Transverse colon (tissue), 4 donors: ENCODE results near the gene L3MBTL4.

Source experiments
- CTCF ChIP-seq, 5 experiments: fragments of 200-600 bp in 3 of 5; fragments of 450-650 bp in 2 of 5; sonication (generic) in 3 of 5; IDR thresholded peaks; 1 replicate in 2 of 5; 2 replicates in 3 of 5; pipeline ENCODE4 v1.5.1; 2016 to 2017; ENCODE audit warnings: antibody characterized with exemption in 5 of 5, inconsistent platforms in 3 of 5, mild to moderate bottlenecking in 2 of 5, moderate library complexity in 1 of 5
- POLR2A ChIP-seq: fragments of 450-650 bp; IDR thresholded peaks from one replicate; pipeline ENCODE4 v1.6.1; 2016; ENCODE audit warnings: antibody characterized with exemption, mild to moderate bottlenecking, moderate library complexity
- POLR2AphosphoS5 ChIP-seq, 3 donors: sonication (generic); formaldehyde crosslinking; IDR thresholded peaks; one replicate each; pipeline ENCODE4 v1.6.1; 2016; ENCODE audit warnings: antibody characterized with exemption in 3 of 3

- TF ChIP-seq CTCF (IDR thresholded peaks at IDR 0.05) (no peak), POLR2AphosphoS5 (IDR thresholded peaks at IDR 0.05) (no peak), POLR2A (no peak)
Observed at GRCh38 chr18:6331872-6332271, 82.8 kb downstream of the L3MBTL4 start.
